ENCODE measurements around the gene RTN4. TPM values are rescaled to one million over a fixed set of nuclear protein-coding genes. Genes with fewer than 3 reads are reported as not detected.

The RTN4 gene
- total RNA-seq, 2 donors from 2014 or later, result 180 to 225 TPM

DNA sequence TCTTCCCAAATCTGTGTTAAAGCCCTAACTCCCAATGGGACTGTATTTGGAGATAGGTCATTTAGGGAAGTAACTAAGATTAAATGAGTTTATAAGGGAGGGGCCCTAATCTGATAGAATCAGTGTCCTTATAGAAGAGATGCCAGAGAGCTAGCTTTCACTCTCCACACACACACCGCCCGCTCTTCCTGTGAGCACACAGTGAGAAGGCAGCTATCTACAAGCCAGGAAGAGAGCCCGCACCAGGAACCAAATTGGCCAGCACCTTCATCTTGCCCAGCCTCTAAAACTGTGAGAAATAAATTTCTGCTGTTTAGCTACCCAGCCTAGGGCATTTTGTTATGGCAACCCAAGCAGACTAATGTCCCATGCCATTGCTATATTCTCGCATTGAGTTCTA, 125.2 kb downstream of the RTN4 start:
- H3K4me3 Mint-ChIP-seq, result no peak overlapping the region
- Histone ChIP-seq H3K9ac (ENCODE audit: extremely low read depth, low read length, poor library complexity, severe bottlenecking) (no peak overlapping the region), H3K4me1 (ENCODE audit: control insufficient read depth, insufficient read depth, low read length) (no peaks in the 10 kb centered on the region), H3K4me3 (ENCODE audit: low read length) (no peak overlapping the region), H3K36me3 (ENCODE audit: control insufficient read depth, insufficient read depth, low read length) (no peaks in the 10 kb centered on the region), H3K9me3 (ENCODE audit: control insufficient read depth, low read length) (no peaks in the 10 kb centered on the region), H3K27ac (ENCODE audit: low read depth, low read length) (no peak overlapping the region), H3K27me3 (ENCODE audit: control insufficient read depth, insufficient read depth, low read length, poor library complexity, severe bottlenecking) (no peaks in the 10 kb centered on the region)
- H3K4me1 Mint-ChIP-seq, result no peaks in the 10 kb centered on the region
- no peaks in the 10 kb centered on the region for H3K36me3 Mint-ChIP-seq (ENCODE audit: low read depth)
- H3K27me3 Mint-ChIP-seq (ENCODE audit: insufficient read depth), result no peaks in the 10 kb centered on the region
- WGBS, 2 experiments (ENCODE audit: insufficient coverage in 1 of 2, insufficient read length in 1 of 2), result 91 to 100% methylated on average over 2 to 4 of the region's 4 CpGs
- no peak overlapping the region for H3K27ac Mint-ChIP-seq
- no peak for TF ChIP-seq CTCF (conservative IDR thresholded peaks at IDR 0.05)
- no peak for DNase-seq
- H3K9me3 Mint-ChIP-seq, result no peaks in the 10 kb centered on the region

DNA sequence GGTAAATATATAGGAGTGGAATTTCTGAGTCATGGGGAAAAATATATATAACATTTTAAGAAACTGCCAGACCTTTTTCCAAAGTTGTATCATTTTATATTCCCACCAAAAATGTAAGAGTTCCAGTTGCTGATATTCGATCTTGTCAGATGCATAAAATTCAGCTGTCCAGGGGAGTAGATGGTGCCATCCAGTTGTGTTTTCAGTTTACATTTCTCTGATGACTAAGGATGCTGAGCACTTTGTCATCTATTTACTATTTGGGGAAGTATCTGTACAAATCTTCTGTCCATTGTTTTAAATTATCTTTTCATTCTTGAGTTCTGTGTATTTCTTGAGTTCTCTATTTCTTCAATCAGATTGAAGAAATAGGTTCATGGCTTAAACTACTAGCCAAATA, 126.1 kb downstream of the RTN4 start:
- Mint-ChIP-seq H3K4me3 (no peak overlapping the region), H3K4me1 (no peaks in the 10 kb centered on the region), H3K27ac (no peak overlapping the region), H3K27me3 (ENCODE audit: insufficient read depth) (no peaks in the 10 kb centered on the region), H3K36me3 (ENCODE audit: low read depth) (no peaks in the 10 kb centered on the region), H3K9me3 (no peaks in the 10 kb centered on the region)
- H3K9ac ChIP-seq (ENCODE audit: extremely low read depth, low read length, poor library complexity, severe bottlenecking), result no peak overlapping the region
- no peak for TF ChIP-seq CTCF (conservative IDR thresholded peaks at IDR 0.05)
- H3K27ac ChIP-seq (ENCODE audit: low read depth, low read length), result no peak overlapping the region
- no peaks in the 10 kb centered on the region for H3K27me3 ChIP-seq (ENCODE audit: control insufficient read depth, insufficient read depth, low read length, poor library complexity, severe bottlenecking)
- no peaks in the 10 kb centered on the region for H3K36me3 ChIP-seq (ENCODE audit: control insufficient read depth, insufficient read depth, low read length)
- no peaks in the 10 kb centered on the region for H3K4me1 ChIP-seq (ENCODE audit: control insufficient read depth, insufficient read depth, low read length)
- no peak overlapping the region for H3K4me3 ChIP-seq (ENCODE audit: low read length)
- DNase-seq, result no peak
- WGBS, 2 experiments (ENCODE audit: insufficient coverage in 1 of 2, insufficient read length in 1 of 2), result 89% methylated on average over 1 of the region's 1 CpG; no CpG with 5 or more reads in 1 of the 2 experiments
- H3K9me3 ChIP-seq (ENCODE audit: control insufficient read depth, low read length), result no peaks in the 10 kb centered on the region

Other genes with a start within 250 kb of the RTN4 start
- gene CLHC1, start 181.8 kb upstream of the RTN4 start, total RNA-seq, result 10 to 100 TPM; 15.4 to 17.9 TPM
- gene RPS27A, start 182.2 kb upstream of the RTN4 start, total RNA-seq, result 1,000 to 10,000 TPM; 1,231 to 1,254 TPM
- gene MTIF2, start 218.8 kb upstream of the RTN4 start, total RNA-seq, result 10 to 100 TPM; 30.7 to 35.3 TPM